Cardiac septum (tissue), 1 donor: ENCODE measurements around the gene ARHGEF35. TPM values are rescaled to one million over a fixed set of nuclear protein-coding genes. Genes with fewer than 3 reads are reported as not detected.
"Not testable (repeated sequence)": the region's sequence is repeated elsewhere in the genome, so short reads cannot be mapped to it uniquely, and the experiment has no call there.

ENCODE experiments used
- DNase-seq: peaks from one replicate; pipeline ENCODE4 v3.0.0-alpha.2; 2020; ENCODE audit warnings: low spot score
- intact Hi-C: fragments of 100-400 bp; cut with DNase I; formaldehyde crosslinking; loops from one replicate; pipeline ENCODE4 v1.14.0; 2022
- long read RNA-seq: library from polyadenylated mRNA; unstranded; transcript quantifications from one replicate; pipeline ENCODE4 v2.0.0, GENCODE V29; 2021
- total RNA-seq: library from RNA; stranded (reverse); fragmentation: NEBNext Ultra II Directional; extraction: Animal tissue kit (Norgen Biotek cat#: 25700); gene quantifications from one replicate; pipeline ENCODE4 v1.2.1, GENCODE V29; 2021
- donor health status: DM: no; HTN: no; CAD: no.

Gene ARHGEF35
- 0.57 TPM for total RNA-seq
- long read RNA-seq, partial matches to known transcripts: 0 of 1 reads
- long read RNA-seq, other reads (novel, unspliced or antisense): 0 of 1 reads

- DNase-seq, intact Hi-C loops: not testable (repeated sequence)
Observed at GRCh38 chr7:144195212-144195872, at the start of gene ARHGEF35. ARHGEF35 (minus strand) TSS chr7:144195833; CDS start chr7:144188383, 7,450 bp downstream.

- DNase-seq, intact Hi-C loops: not testable (repeated sequence)
Observed at GRCh38 chr7:144245372-144245771, 49.7 kb upstream of the ARHGEF35 start.

GRCh38 chr7:144239365-144239764 lies 43.7 kb upstream of the ARHGEF35 start, which contains the start of gene OR2A42:
OR2A42 (minus strand) TSS chr7:144239605; CDS start chr7:144232843, 6,762 bp downstream.
- DNase-seq, intact Hi-C loops: not testable (repeated sequence)

- DNase-seq, intact Hi-C loops: not testable (repeated sequence)
Observed at GRCh38 chr7:144238530-144239082, 43.0 kb upstream of the ARHGEF35 start.

GRCh38 chr7:144233039-144233438 lies 37.4 kb upstream of the ARHGEF35 start:
- DNase-seq, intact Hi-C loops: not testable (repeated sequence)

GRCh38 chr7:144231027-144231426 lies 35.4 kb upstream of the ARHGEF35 start:
- DNase-seq, intact Hi-C loops: not testable (repeated sequence)

- DNase-seq, intact Hi-C loops: not testable (repeated sequence)
Observed at GRCh38 chr7:144228810-144229209, 33.2 kb upstream of the ARHGEF35 start.

- intact Hi-C loops, DNase-seq: not testable (repeated sequence)
Observed at GRCh38 chr7:144226866-144227265, 31.2 kb upstream of the ARHGEF35 start.

GRCh38 chr7:144223675-144224074 lies 28.0 kb upstream of the ARHGEF35 start:
- DNase-seq, intact Hi-C loops: not testable (repeated sequence)

- intact Hi-C loops, DNase-seq: not testable (repeated sequence)
Observed at GRCh38 chr7:144220531-144220930, 24.9 kb upstream of the ARHGEF35 start.

GRCh38 chr7:144219149-144219548 lies 23.5 kb upstream of the ARHGEF35 start:
- intact Hi-C loops, DNase-seq: not testable (repeated sequence)

GRCh38 chr7:144218581-144218980 lies 22.9 kb upstream of the ARHGEF35 start:
- DNase-seq, intact Hi-C loops: not testable (repeated sequence)

- DNase-seq, intact Hi-C loops: not testable (repeated sequence)
Observed at GRCh38 chr7:144217200-144217599, 21.6 kb upstream of the ARHGEF35 start.

- intact Hi-C loops, DNase-seq: not testable (repeated sequence)
Observed at GRCh38 chr7:144205306-144205705, 9.7 kb upstream of the ARHGEF35 start.

GRCh38 chr7:144203086-144203485 lies 7.5 kb upstream of the ARHGEF35 start:
- intact Hi-C loops, DNase-seq: not testable (repeated sequence)

- intact Hi-C loops, DNase-seq: not testable (repeated sequence)
Observed at GRCh38 chr7:144201978-144202377, 6.3 kb upstream of the ARHGEF35 start.

- intact Hi-C loops: not testable (repeated sequence)
Observed at GRCh38 chr7:144198934-144199333, 3.3 kb upstream of the ARHGEF35 start.

GRCh38 chr7:144194453-144194852 lies 1.2 kb downstream of the ARHGEF35 start:
- intact Hi-C loops, DNase-seq: not testable (repeated sequence)

More at GRCh38 chr7:144198934-144199333, 3.3 kb upstream of the ARHGEF35 start:
- not testable (repeated sequence) for DNase-seq

- intact Hi-C loops, DNase-seq: not testable (repeated sequence)
Observed at GRCh38 chr7:144193782-144194181, 1.9 kb downstream of the ARHGEF35 start.

GRCh38 chr7:144188578-144189171 lies 7.0 kb downstream of the ARHGEF35 start:
- DNase-seq, intact Hi-C loops: not testable (repeated sequence)
